Nucleus accumbens (tissue), 56 donors: ENCODE results near the gene MRPL10.
A peak's percentile ranks its signal among the peaks of the same experiment; 100 is the strongest.

Experiments
- DNase-seq, 56 donors: peaks; one replicate each; lab custom pipeline; 2025; lab: John Stamatoyannopoulos, UW

Gene MRPL10

DNA sequence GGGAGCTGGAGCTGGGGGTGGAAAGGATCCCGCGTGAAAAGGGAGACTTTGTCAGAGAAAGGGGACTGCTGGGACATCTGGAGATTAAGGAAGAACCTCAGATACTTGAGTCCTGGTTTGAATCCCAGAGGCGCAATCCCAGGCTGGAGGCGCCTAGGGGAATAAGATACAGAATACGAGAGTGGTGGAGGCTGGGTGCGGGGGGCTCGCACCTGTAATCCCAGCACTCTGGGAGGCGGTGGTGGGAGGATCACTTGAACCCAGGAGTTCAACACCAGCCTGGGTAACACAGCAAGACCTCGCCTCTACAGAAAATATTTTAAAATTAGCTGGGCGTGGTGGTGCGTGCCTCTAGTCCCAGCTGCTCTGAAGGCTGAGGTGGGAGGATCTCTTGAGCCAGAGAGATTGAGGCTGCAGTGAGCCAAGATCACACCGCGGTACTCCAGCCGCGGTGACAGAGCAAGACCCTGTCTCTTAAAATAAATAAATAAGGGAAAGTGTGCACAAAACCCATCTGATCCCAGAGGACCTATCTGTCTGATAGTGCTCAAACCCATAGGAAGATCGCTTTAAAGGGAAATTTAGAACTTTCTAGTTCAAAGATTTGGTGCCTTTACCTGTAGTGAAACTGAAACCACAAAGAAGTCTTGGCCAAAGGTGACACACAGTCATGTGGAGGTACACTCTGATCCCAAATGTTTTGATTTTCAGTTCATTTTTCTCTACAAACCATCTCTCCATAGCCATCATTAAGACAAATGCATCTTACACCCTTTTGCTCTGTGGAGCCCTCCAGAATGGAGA, 10.3 kb upstream of the MRPL10 start:
- no peak for DNase-seq

DNA sequence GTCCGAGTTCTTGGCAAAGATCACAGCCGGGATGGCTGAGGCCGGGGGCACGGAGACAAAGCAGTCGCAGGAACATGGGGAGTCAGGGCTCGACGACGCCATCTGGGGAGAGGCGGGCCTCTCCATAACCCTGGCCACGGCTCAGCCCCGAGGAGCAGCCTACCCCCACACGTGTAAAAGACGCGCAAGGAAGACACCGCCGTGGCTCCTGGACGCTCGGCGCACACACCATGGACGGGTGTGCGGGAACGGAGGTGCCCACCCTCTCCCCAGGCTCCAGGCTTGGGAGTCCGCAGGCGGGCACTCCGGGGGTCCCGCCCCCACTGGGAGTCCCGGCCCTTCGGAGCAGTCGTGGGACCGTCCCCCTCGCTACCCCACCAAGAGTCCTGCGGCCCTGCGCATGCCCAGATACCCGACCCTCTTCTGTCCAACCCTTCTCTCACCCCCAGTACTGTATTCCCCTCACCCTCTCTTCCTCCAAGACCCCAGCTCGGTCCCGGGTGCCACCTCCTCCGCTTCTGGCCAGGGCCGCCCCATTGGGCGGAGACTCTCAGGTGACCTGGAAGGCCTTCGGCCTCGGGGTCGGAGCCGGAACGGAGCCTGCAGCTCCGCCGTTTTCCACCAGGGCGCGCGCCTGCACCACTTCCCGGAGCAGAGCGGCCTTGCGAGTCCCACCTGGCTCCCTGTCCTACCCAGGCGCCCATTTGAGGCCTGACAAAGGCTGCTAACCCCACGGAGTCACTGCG, 9.6 kb upstream of the MRPL10 start, which contains the start of gene SCRN2:
SCRN2 (minus strand) TSS at position 532 of the 746 bp plus-strand sequence; CDS start at position 102, 430 bp downstream.
- peak in 55 of 56 donors; percentile 23 to 90 (median 77) for DNase-seq

DNA sequence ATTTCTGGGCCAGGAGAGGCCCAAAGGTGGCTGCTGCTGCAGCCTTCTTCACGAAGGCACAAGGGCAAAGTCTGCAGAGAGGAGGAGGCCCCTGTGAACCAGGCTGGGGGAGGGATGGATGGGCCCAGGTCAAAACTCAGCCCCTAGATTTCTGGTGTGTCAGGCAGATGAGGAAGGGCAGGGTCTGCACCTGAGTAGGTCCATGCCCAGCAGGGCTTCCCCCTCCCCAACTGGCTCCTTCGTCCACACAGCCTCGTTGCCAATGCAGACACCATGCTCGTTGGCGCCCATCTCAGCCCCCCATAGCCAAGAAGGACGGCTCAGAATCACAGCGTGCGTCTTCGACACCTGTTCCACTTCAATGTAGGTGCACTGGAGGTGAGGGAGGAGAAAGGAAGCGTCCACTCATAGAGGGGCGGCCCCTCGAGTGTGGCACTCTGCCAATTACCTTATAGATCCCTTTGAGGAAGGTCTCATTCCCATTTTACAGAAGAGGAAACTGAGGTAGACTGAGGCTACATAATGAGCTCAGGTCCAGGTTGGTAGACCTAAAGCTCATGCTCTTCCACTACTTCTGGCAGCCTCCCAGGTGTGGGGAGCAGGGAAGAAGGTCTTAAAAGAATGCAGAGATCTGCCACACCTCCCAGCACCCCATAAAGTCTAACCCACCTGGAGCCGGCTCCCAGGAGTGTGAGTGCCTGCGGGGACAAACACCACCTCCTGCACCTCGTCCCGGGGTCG, 8.8 kb upstream of the MRPL10 start:
- DNase-seq = peak in 2 of 56 donors; percentile 12 to 38

DNA sequence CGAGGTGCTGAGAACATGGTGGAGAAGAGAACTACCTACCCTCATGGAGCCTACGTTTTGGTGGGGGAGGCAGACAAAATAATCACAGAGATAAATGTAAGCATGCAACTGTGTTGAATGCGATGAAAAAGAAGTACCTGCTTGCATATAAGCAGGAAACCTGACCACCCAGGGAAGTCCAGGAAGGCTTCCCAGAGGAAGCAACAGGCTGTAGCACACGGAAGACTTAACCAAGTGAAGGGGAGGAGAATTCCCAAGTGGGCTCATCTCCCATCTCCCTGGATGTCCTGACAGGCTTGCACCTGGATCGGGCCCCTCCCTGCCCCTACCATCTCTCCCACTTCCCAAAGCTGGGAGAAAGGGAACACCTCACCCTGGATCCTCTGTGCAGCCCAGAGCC, 7.7 kb upstream of the MRPL10 start:
- no peak for DNase-seq

DNA sequence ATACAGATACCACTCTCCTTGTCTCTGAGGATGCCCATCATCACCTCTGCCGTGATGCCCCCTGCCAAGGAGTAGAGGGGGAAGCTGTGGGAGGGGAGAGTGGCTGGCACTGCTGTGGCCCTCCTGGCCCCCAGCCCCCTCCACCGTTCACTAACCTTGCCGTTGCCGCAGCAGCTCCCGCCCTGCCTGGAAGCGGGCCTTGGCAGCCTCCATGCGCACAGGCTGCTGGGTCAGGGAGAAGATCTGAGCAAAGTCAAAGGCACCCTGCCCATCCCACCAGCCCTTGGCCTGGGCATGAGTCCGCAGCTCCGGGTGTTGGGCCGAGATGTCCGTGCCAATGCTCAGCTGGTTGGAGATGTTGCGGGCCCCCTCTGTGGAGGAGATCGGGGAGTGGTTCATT, 7.3 kb upstream of the MRPL10 start:
- no peak for DNase-seq

DNA sequence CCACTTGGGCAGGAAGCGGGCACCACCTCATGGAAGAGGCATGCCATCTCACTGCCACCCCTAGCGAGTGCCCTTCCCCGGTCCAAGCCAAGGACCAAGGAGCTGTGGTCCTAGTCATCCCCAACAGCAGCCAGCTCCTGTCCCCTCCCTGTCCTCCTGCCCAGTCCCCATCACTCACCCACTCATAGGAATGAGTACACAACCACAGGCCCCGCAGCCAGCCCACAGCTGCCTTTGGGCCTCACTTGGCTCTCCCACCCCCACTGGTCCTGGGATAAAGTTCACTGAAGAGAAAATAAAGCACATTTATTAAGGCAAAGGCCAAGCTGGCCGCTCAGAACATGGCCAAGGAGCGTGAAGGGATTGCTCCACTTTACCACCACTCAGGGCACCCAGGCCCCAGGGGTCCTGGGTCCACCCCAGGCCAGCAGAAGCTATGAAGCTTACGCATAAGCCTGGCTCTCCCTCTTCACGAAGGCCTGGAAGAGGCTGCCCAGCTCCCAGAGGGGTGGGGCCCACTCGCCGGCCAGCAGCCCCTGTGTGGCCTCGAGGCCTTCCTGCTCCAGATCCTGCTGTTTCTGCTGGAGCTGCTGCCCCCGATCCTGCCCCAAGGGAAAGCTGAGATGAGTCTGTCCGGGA, 6.2 kb upstream of the MRPL10 start:
- DNase-seq = no peak

DNA sequence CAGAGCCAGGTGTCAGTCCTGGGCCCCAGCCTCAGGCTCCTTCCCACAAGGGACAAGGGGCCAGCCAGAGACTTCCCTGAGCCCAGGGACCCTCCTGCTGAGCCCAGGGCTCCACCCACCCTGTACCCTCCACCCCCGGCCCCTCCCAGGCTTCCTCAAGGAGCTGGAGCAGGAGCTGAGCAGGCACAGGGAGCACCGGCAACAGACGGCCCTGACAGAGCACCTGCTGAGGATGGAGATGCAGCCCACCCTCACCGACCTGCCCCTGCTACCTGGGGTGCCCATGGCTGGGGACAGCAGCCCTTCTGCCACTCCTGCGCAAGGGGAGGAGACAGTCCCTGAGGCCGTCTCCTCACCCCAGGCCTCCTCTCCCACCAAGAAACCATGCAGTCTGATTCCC, 5.3 kb upstream of the MRPL10 start:
- no peak for DNase-seq

DNA sequence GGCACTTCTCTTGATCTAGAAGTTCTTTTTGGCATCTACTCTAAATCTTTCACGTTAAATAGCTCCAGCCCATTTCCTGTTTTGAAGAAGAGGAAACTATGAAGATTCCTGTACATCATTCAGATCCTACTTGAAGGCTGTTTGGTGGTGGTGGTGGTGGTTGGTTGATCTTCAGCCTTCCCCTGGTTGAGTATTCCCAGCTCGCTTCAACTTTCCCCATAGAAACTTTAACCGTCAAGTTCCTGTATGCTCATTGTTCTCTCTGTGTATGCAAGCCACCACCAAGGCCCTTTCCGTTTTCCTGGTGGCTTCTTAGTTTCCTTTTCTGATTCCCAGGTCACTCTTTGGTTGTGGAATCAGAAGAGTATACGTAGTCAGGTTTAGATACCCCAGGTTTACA, 3.4 kb upstream of the MRPL10 start:
- DNase-seq = no peak

DNA sequence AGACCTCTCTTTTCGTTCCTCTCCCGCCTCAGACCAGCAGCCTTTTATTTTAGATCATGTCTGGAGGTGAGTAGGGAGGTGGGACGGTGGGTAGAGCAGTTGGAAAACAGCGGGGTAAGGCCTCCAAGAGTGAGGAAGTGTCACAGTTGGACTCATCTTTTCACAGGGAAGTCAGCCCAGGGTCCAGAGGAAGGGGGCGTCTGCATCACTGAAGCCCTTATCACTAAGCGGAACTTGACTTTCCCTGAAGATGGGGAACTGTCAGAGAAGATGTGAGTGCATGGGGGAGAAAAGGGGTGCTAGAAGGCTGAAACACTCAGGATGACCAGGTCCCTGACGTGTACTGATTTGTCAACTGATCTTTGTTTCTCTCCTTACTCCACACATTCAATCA, 590 bp upstream of the MRPL10 start:
- peak in 11 of 56 donors; percentile 3 to 51 (median 36) for DNase-seq

DNA sequence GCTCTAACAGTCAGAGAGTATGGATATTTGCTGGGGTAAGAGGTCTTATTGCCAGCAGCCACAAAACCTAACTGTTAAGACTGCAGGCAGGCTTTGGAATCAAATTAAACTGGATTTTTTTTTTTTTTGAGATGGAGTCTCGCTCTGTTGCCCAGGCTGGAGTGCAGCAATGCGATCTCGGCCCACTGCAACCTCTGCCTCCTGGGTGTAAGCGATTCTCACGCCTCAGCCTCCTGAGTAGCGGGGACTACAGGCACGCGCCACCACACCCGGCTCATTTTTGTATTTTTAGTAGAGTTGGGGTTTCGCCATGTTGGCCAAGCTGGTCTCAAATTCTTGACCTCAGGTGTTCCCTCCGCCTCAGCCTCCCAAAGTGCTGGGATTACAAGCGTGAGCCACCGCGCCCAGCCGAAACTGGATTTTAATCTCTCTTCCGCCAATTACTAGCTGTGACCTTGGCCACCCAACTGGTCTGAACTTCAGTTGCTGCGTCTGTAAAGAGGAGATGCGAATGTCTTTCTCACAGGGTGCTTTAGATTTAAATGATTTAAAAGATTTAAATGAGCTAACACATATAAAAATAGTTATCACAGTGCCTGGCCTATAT, 842 bp downstream of the MRPL10 start:
- DNase-seq = no peak

DNA sequence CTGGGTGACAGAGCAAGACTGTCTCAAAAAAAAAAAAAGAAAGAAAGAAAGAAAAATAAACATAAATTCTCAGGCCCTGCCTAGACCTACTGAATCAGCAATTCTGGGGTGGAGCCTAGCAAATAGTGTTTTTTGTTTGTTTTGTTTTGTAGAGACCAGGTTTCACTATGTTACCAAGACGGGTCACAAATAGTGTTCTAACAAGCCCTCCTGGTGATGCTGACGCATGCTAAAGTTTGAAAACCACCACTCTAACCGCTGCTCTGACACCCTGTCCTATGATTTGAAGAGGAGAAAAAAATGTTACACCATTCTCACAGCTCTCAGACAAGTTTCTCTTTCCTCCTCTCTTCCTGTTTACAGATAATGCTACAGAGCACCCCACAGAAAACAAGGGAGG, 1.5 kb downstream of the MRPL10 start:
- no peak for DNase-seq

DNA sequence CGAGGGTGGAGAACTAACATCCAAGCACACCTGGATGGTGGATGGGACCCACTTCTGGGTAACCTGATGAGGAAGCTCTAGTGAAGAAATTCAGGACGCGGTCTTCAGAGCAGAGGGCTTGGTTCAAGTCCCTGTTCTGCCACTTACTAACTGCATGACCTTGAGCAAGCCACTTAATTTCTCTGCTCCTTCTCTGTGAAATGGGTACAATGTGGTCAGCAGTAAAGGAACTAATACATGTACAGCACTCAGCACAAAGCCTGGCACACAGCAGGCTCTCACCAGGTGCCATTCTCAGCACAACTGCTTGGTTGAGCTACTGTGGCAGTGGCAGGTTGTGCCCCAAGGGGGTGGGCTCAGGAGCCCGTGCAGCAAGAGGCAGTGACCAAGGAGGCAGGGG, 7.8 kb downstream of the MRPL10 start:
- DNase-seq = no peak

DNA sequence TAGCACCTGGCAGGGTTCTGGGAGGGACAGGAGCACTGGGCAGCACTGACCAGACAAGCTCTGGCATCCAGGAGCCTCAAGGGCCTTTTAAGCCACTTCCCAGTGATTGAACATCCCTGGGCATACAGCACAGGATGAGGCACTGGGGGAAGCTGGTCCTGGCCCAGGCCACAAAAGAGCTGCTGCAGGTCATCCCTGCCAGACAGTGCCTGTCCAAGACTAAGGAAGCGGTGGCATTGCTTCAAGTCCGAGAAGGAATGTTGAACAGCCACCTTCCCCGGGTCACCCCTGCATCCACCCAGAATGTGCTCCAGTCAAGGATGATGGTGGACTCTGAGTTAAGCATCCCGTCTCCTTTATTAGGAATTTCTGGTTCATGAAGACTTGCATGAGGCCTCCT, 8.6 kb downstream of the MRPL10 start:
- no peak for DNase-seq

DNA sequence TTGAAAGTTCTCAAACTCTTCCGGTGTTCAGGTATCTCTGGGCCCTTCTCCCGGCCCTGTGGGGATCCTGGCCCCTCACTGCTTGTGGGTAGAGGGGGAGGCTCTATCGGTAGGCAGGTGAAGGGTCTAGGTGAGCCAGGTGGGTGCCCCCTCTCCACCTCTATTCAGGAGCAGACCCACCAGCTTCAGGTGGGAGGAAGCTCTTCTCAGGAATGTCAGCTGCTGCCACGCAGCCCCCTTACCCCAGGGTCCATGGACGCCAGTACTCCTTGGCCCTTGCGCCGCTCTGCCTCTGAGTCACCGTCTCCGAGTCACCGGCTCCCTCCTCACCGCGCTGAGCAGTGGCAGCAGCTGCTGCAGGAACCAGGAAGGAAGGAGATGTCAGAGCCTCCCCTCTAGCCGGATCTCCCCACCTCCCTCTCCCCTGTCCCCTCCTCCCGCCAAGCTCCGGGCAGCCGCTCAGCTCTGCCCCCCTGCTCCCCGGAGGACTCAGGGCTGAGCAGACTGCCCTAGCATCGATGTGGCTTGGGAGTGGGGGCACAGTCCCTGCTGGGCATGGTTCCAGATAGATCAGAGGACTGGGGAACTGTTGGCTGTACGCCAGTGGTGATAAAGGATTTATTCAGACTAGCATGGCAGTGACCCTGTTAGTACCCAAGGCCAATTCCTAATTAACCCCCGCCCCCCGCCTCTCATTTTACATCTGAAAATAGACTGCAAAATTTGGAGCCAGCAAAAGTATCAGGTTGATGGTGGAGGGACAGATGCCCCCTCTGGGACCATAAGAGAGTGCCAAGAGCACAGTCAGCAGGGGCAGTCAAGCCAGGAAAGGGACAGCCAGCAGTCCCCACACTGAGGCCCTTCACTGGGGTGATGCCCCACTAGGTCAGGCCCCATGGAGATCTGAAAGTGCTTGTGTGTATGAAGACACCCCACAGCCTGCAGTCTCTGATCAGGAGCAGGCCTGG, 9.6 kb downstream of the MRPL10 start, which contains the start of gene OSBPL7:
OSBPL7 (minus strand) TSS at position 371 of the 968 bp plus-strand sequence. CDS start 1,516 bp downstream, outside the sequence.
- peak in 55 of 56 donors; percentile 13 to 87 (median 67) for DNase-seq

DNA sequence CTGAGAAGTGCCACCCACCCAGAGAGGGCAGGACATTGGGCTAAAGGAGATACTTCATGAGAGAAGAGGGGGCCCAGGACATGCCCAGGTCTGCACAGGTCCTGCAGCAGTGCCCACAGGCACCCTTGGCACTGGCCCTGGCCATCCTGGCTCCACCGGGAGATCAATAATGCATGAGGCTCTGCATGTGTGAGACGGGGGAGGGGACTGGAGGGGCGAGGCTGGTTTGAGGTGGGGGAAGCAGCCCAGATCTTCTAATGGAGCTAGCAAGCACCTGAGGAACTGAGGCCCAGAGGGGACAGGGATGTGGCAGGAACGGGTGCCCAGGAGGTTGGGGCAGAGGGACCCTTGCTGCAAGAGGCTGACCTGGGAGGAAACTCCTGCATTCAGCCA, 10.3 kb downstream of the MRPL10 start:
- no peak for DNase-seq

DNA sequence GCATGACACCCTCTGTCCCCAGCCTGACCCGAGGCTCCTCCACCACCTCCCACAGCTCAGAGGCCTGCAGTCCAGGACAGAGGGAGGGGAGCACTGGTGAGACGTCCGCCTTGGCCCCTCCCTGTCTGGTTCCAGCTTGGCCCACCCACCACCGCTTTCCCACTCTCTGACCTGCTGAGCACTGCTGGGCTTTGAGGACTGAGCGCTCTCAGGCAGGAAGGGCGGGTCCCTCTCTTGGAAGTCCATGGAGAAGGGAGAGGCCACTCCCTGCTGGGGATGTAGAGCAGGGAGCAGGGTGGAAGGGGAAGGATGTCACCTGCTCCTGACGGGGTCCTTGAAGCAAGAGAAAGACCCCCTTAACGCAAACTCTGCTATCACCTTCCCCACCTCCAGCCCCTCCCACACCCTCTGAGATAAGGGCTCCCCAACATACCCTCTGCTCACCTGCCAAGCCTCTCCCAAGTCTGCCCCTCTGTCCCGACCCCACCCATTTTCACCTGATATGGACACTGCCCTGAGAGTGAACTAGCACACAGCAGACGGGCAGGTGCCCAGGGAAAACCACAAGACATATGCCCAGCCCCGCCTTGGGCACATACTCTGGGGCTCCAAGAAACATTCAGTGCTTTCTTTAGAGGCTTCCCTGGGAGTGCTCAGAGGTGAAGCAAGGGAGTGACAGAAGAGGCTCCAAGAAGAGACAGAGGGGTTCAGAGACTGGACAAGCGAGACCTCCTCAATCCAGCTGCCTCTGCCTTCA, 11.1 kb downstream of the MRPL10 start:
- no peak for DNase-seq

DNA sequence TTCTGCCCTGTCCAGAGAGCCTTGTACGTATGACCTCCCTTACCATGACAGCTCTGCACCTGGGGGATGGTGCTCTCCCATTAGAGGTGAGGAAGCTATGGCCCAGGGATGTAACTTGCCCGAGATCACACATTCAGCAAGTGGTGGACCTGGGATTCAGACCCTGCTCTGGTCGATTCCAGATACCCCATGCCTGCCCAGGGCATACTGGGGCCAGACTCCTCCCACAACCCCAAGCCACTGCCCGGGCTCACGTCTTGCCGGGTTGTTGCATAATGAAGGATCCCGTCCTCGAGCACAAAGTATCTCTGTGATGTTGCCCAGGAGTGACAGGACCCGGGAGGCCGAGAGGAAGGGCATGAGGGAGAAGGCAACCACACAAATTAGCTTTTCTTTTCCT, 11.9 kb downstream of the MRPL10 start:
- DNase-seq = no peak
